ENCODE measurements around the gene NT5M.

Gene NT5M

GRCh38 chr17:17304521-17304985, 1.4 kb downstream of the NT5M start:
- Histone ChIP-seq H3K27me3 (ENCODE audit: control insufficient read depth, insufficient read depth, low read length) (peaks cover 12% of the 10 kb centered on the region), H3K27ac (ENCODE audit: low read length) (no peak overlapping the region), H3K4me3 (ENCODE audit: low read length) (peak overlapping the region; percentile 83), H3K36me3 (ENCODE audit: control insufficient read depth, low read depth, low read length) (no peaks in the 10 kb centered on the region), H3K4me1 (ENCODE audit: control insufficient read depth, low read depth, low read length) (no peaks in the 10 kb centered on the region), H3K9ac (ENCODE audit: low read length) (no peak overlapping the region), H3K9me3 (ENCODE audit: control insufficient read depth, low read depth, low read length) (no peaks in the 10 kb centered on the region)

DNA sequence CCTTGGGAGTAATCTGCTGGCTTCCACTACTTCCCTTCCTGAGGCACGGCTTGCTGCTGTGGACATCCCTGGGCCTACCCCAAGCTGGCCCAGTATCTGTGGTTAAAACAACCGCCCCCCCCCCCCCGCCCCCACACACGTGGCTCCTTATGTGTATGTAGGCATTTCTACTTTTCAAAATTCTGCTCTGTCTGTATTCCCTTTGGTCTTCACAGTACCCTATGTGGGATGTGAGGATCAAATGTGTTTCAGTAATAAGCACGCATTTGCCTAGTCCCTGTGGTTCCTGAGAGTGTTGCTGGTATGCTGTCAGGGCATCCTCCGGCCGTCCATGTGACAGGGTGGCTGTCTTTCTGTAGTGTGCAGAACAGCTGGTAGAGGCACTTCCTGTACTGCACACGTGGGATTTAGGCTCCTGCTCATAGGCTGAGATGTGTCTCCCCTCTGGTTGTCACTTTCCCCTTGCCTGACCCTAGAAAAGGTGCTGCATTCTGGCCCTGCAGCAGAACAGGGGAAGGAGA, 2.2 kb downstream of the NT5M start:
- no peak overlapping the region for H3K9ac ChIP-seq (ENCODE audit: low read length)
- H3K36me3 ChIP-seq (ENCODE audit: control insufficient read depth, low read depth, low read length), result no peaks in the 10 kb centered on the region
- peaks cover 12% of the 10 kb centered on the region for H3K27me3 ChIP-seq (ENCODE audit: control insufficient read depth, insufficient read depth, low read length)
- no peaks in the 10 kb centered on the region for H3K4me1 ChIP-seq (ENCODE audit: control insufficient read depth, low read depth, low read length)
- no peak overlapping the region for H3K4me3 ChIP-seq (ENCODE audit: low read length)
- H3K27ac ChIP-seq (ENCODE audit: low read length), result no peak overlapping the region
- H3K9me3 ChIP-seq (ENCODE audit: control insufficient read depth, low read depth, low read length), result no peaks in the 10 kb centered on the region

DNA sequence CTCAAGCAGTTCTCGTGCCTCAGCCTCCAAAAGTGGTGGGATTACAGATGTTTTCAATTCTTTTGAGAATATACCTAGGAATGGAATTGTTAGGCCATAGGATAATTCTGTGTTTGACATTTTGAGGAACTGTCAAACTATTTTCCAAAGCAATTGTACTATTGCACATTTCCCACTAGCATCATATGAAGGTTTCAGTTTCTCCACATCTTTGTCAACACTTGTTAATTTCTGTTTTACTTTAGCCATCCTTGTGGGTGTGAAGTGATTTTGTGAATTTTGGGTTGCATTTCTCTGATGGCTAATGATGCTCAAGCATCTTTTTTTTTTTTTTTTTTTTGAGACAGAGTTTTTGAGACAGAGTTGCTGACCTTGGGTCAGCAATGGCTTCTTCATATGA, 6.2 kb downstream of the NT5M start:
- peaks cover 5% of the 10 kb centered on the region for H3K27me3 ChIP-seq (ENCODE audit: control insufficient read depth, insufficient read depth, low read length)
- H3K4me1 ChIP-seq (ENCODE audit: control insufficient read depth, low read depth, low read length), result no peaks in the 10 kb centered on the region
- H3K36me3 ChIP-seq (ENCODE audit: control insufficient read depth, low read depth, low read length), result no peaks in the 10 kb centered on the region
- H3K4me3 ChIP-seq (ENCODE audit: low read length), result no peak overlapping the region
- H3K9me3 ChIP-seq (ENCODE audit: control insufficient read depth, low read depth, low read length), result no peaks in the 10 kb centered on the region
- H3K9ac ChIP-seq (ENCODE audit: low read length), result no peak overlapping the region
- H3K27ac ChIP-seq (ENCODE audit: low read length), result no peak overlapping the region

GRCh38 chr17:17313350-17313991, 10.3 kb downstream of the NT5M start:
- no peak overlapping the region for H3K27ac ChIP-seq (ENCODE audit: low read length)
- no peak overlapping the region for H3K4me3 ChIP-seq (ENCODE audit: low read length)
- no peaks in the 10 kb centered on the region for H3K9me3 ChIP-seq (ENCODE audit: control insufficient read depth, low read depth, low read length)
- no peaks in the 10 kb centered on the region for H3K4me1 ChIP-seq (ENCODE audit: control insufficient read depth, low read depth, low read length)
- H3K36me3 ChIP-seq (ENCODE audit: control insufficient read depth, low read depth, low read length), result no peaks in the 10 kb centered on the region
- no peak overlapping the region for H3K9ac ChIP-seq (ENCODE audit: low read length)
- no peaks in the 10 kb centered on the region for H3K27me3 ChIP-seq (ENCODE audit: control insufficient read depth, insufficient read depth, low read length)

DNA sequence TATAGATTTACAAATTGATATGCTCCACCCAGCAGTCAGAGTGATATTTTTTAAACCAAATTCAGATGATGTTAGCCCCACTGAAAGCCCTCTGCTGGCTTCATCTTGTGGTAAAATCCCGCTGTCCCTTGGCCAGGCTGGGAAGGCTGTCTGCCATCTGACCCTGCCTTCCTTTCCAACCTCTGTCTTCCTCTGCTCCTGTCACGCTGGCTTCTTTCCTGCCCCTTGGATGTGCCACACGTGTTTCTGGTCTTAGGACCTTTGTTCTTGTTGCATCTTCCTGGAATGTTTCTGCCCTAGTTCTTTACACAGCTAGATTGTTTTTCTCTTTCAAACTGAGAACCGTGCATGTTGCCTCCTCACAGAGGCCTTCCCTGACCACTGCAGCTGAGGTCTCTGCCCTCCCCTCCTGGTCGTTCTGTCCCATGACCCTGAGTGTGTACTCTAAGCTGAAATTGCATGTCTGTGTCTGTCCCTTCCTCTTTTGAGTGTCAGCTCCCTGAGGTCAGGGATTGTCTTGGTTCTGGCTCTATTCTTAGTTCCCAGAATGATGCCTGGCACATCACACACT, 11.4 kb downstream of the NT5M start:
- H3K27me3 ChIP-seq (ENCODE audit: control insufficient read depth, insufficient read depth, low read length), result no peaks in the 10 kb centered on the region
- H3K36me3 ChIP-seq (ENCODE audit: control insufficient read depth, low read depth, low read length), result no peaks in the 10 kb centered on the region
- H3K9me3 ChIP-seq (ENCODE audit: control insufficient read depth, low read depth, low read length), result no peaks in the 10 kb centered on the region
- no peak overlapping the region for H3K9ac ChIP-seq (ENCODE audit: low read length)
- H3K4me1 ChIP-seq (ENCODE audit: control insufficient read depth, low read depth, low read length), result no peaks in the 10 kb centered on the region
- no peak overlapping the region for H3K27ac ChIP-seq (ENCODE audit: low read length)
- no peak overlapping the region for H3K4me3 ChIP-seq (ENCODE audit: low read length)

- Histone ChIP-seq H3K27ac (ENCODE audit: low read length) (no peak overlapping the region), H3K4me1 (ENCODE audit: control insufficient read depth, low read depth, low read length) (no peaks in the 10 kb centered on the region), H3K27me3 (ENCODE audit: control insufficient read depth, insufficient read depth, low read length) (no peaks in the 10 kb centered on the region), H3K36me3 (ENCODE audit: control insufficient read depth, low read depth, low read length) (no peaks in the 10 kb centered on the region), H3K9ac (ENCODE audit: low read length) (no peak overlapping the region), H3K4me3 (ENCODE audit: low read length) (no peak overlapping the region), H3K9me3 (ENCODE audit: control insufficient read depth, low read depth, low read length) (no peaks in the 10 kb centered on the region)
Measured at GRCh38 chr17:17315142-17315821, 12.1 kb downstream of the NT5M start.

DNA sequence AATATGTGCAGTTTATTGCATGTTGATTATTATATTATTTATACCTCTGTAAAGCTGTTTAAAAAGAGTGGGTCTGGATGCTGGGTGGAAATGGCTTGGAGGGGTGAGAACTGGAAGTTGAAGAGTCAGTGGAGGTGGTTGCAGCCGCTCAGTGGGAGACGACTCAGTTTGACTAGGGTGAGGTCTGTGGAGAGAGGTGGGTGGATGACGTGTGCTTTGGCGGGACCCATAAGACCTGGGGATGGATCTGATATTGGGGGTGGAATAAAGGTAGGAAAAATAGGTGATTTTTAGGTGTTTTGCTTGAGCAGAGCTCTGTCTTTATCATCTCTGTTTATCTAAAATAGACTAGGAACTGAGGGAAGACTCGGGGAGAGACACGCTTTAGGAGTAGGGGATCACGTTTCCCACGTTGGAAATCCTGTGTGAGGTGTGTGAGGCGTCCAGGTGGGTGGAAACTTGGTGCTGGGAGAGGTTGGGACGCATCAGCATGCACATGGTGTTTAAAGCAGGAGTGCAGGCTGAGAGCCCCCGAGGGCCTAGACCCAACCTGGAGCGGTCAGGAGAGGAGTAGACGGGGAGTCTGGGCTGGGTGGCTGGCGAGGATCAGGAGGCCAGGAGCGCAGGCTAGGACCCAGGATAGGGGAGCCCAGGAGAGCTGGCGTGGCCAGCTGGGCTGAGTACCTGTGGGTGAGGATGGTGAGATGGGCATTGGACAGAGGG, 17.2 kb downstream of the NT5M start:
- H3K9ac ChIP-seq (ENCODE audit: low read length), result no peak overlapping the region
- H3K27ac ChIP-seq (ENCODE audit: low read length), result no peak overlapping the region
- H3K36me3 ChIP-seq (ENCODE audit: control insufficient read depth, low read depth, low read length), result no peaks in the 10 kb centered on the region
- H3K27me3 ChIP-seq (ENCODE audit: control insufficient read depth, insufficient read depth, low read length), result no peaks in the 10 kb centered on the region
- H3K4me3 ChIP-seq (ENCODE audit: low read length), result no peak overlapping the region
- H3K9me3 ChIP-seq (ENCODE audit: control insufficient read depth, low read depth, low read length), result no peaks in the 10 kb centered on the region
- H3K4me1 ChIP-seq (ENCODE audit: control insufficient read depth, low read depth, low read length), result no peaks in the 10 kb centered on the region

DNA sequence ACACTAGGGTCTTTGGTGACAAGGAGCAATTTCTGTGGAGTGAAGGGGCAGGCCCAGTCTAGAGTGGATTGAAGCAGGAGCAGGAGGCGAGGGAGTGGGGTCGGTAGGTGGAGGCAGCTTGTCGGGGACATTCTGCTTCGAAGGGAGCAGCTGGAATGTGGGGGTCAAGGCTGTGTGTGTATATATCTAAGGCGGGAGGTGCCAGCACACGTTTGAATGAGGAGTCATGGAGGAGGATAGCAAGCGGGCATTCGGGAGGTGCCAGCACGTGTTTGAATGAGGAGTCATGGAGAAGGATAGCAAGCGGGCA, 17.7 kb downstream of the NT5M start:
- no peak overlapping the region for H3K9ac ChIP-seq (ENCODE audit: low read length)
- H3K4me1 ChIP-seq (ENCODE audit: control insufficient read depth, low read depth, low read length), result no peaks in the 10 kb centered on the region
- no peaks in the 10 kb centered on the region for H3K9me3 ChIP-seq (ENCODE audit: control insufficient read depth, low read depth, low read length)
- H3K27ac ChIP-seq (ENCODE audit: low read length), result no peak overlapping the region
- no peaks in the 10 kb centered on the region for H3K36me3 ChIP-seq (ENCODE audit: control insufficient read depth, low read depth, low read length)
- no peaks in the 10 kb centered on the region for H3K27me3 ChIP-seq (ENCODE audit: control insufficient read depth, insufficient read depth, low read length)
- H3K4me3 ChIP-seq (ENCODE audit: low read length), result no peak overlapping the region

DNA sequence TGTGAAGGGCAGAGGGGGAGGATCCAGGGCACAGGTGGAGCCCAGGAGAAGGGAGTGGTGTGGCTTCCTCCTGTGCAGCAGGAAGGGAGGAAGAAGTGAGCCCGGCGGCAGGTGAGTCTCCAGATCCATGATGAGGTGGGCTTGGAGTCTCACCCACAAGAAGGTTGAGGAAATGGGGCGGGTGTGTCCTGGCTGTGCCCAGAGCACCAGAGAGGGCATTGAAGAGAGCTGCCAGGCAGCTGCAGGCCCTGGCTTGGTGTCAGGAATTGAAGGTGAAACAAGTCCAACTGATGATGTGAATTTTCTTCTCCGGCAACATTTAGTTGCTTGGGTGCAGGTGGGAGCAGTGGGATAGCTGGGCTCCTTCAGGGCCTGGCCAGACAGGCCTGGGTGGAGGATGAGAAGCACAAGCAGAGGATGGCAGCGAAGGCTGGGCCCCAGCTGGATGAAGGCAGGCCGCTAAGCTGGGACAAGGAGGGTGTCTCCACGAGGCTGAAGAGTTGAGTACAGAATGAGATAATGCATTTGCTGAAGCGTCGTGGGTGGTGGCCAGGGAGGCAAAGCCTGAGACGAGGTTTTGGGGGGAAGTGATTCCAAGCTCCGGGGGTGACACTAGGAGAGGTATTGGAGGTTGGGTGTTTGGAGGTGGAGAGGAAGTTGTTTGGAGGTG, 18.3 kb downstream of the NT5M start:
- Histone ChIP-seq H3K9me3 (ENCODE audit: control insufficient read depth, low read depth, low read length) (no peaks in the 10 kb centered on the region), H3K36me3 (ENCODE audit: control insufficient read depth, low read depth, low read length) (no peaks in the 10 kb centered on the region), H3K27ac (ENCODE audit: low read length) (no peak overlapping the region), H3K9ac (ENCODE audit: low read length) (no peak overlapping the region), H3K27me3 (ENCODE audit: control insufficient read depth, insufficient read depth, low read length) (no peaks in the 10 kb centered on the region), H3K4me1 (ENCODE audit: control insufficient read depth, low read depth, low read length) (no peaks in the 10 kb centered on the region), H3K4me3 (ENCODE audit: low read length) (no peak overlapping the region)

DNA sequence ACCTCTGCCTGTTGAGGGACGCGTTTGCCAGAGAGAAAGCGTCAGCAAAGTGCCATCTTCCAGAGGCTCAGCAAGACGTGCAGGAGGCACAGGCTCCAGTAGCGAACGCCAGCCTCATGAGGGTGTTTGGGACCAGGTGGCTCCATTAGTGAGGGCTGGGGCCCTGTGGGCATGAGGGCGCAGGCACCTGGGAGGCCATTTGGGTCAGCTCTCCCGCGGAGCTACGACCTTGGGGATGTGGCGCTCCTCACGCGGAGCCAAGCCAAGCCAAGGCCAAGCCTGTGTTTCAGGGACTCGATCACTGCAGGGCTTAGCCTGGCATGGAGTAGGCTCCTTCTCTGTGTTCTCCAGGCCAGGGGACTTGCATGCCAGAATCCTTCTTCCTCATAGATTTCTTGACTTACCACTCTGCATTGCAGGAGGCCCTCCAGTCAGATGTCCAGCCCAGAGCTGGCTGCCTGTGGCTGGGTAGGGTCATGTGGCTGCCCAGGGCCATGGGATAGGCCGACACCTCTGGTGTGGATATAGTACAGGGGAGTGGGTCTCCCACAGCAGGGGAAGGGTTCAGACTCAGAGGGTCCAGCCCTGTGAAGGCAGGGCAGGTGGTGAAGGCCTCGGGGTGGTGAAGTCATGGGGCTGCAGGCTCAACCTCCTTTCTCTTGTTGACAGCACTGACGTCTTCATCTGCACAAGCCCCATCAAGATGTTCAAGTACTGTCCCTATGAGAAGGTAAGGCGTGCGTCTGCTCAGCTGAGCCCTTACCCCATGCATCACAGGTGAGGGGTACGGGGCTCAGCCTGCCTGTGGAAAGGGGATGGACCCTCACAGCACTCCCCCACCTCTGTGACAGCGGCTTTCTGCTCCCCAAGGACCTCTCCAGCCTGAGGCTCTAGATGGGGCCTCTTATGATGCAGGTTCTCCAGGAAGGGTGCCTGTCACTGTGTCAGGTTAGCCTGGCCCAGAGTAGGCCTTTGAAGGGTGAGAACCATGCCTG, 19.6 kb downstream of the NT5M start:
- no peak overlapping the region for H3K27ac ChIP-seq (ENCODE audit: low read length)
- no peaks in the 10 kb centered on the region for H3K9me3 ChIP-seq (ENCODE audit: control insufficient read depth, low read depth, low read length)
- no peaks in the 10 kb centered on the region for H3K27me3 ChIP-seq (ENCODE audit: control insufficient read depth, insufficient read depth, low read length)
- H3K4me1 ChIP-seq (ENCODE audit: control insufficient read depth, low read depth, low read length), result no peaks in the 10 kb centered on the region
- no peak overlapping the region for H3K4me3 ChIP-seq (ENCODE audit: low read length)
- H3K9ac ChIP-seq (ENCODE audit: low read length), result no peak overlapping the region
- no peaks in the 10 kb centered on the region for H3K36me3 ChIP-seq (ENCODE audit: control insufficient read depth, low read depth, low read length)

All from iPS-18a (cell line).